GM20000 (cell line): ENCODE data around the gene ANK3.

Experiments
- DNase-seq: peaks from one replicate; pipeline ENCODE4 v3.0.0; 2012; ENCODE audit warnings: low spot score
- CTCF ChIP-seq: IDR thresholded peaks from 2 replicates; pipeline ENCODE4 v1.5.1; 2012; ENCODE audit warnings: mild to moderate bottlenecking, control low read depth; ENCODE audit errors: extremely low read depth, missing control alignments

Gene ANK3

GRCh38 chr10:60235001-60235400 lies 154.7 kb downstream of the ANK3 start:
- no peak for DNase-seq

GRCh38 chr10:60234551-60234950 lies 155.1 kb downstream of the ANK3 start:
- no peak for TF ChIP-seq CTCF
- no peak for DNase-seq

More at GRCh38 chr10:60235001-60235400, 154.7 kb downstream of the ANK3 start:
- TF ChIP-seq CTCF, result no peak

GRCh38 chr10:60230892-60231291 lies 158.8 kb downstream of the ANK3 start:
- no peak for DNase-seq
- no peak for TF ChIP-seq CTCF

GRCh38 chr10:60224066-60224705 lies 165.5 kb downstream of the ANK3 start:
- DNase-seq, result no peak
- TF ChIP-seq CTCF, result no peak

- TF ChIP-seq CTCF, result no peak
- no peak for DNase-seq
Measured at GRCh38 chr10:60222047-60222446, 167.6 kb downstream of the ANK3 start.

- DNase-seq, result no peak
- TF ChIP-seq CTCF, result no peak
Measured at GRCh38 chr10:60212195-60212594, 177.5 kb downstream of the ANK3 start.

- no peak for TF ChIP-seq CTCF
- no peak for DNase-seq
Measured at GRCh38 chr10:60209874-60210570, 179.7 kb downstream of the ANK3 start.
